GM21528 (cell line): ENCODE measurements around the gene ADAT2.
"Not testable (repeated sequence)": the region's sequence is repeated elsewhere in the genome, so short reads cannot be mapped to it uniquely, and the experiment has no call there.

Experiments used
- ATAC-seq: cut with Tn5 transposase; IDR thresholded peaks from one replicate; pipeline ENCODE4 v1.9.1; 2021; ENCODE audit warnings: mild to moderate bottlenecking, moderate library complexity; ENCODE audit not compliant: unreplicated experiment, low FRiP score

Gene ADAT2

DNA sequence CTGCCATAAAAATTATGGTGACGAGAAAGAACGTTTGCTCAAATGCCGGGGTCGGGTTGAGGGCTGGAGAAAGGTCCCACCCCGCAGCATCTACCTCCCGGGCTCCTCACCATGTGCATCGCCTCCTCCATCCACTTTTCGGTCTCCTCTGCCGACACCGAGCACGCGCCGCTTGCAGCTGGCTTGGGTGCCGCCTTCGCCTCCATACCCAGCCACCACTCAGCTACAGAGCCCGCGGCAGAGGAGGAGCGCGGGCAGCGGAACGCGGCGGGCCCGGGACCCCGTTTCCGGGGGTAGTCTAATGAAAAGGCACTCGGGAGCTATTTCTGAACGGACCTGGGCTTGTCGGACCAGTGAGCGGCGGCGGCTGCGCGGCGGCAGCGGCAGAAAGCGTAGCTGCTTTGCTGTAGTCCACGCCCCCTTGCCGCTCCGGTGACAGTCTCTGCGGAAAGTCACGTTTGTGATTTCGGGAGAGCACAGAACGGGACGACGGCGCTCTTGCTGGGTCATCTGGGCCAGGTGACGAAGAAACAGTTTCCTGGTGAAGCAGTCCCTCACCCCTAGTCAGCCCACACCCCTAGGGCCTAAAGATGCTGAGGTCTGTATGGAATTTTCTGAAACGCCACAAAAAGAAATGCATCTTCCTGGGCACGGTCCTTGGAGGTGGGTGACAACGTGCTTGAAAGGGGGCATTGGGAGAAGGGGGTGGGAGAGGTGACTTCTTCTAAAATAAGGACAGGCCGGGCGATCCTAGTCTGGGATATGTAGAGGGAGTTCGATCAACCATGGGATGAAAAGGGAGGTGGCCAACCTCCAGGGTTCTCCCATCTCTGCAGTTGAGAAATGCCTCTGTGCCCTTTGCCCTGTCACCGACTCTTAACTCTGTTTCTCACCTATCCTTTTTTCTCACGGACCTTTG lies at the start of gene ADAT2, which contains the start of gene PEX3:
ADAT2 (minus strand) TSS at position 243 of the 919 bp plus-strand sequence; CDS start at position 206, 37 bp downstream.
PEX3 (plus strand) TSS at position 353 of the 919 bp plus-strand sequence; CDS start at position 591, 238 bp downstream.
- peak; percentile 98 for ATAC-seq

DNA sequence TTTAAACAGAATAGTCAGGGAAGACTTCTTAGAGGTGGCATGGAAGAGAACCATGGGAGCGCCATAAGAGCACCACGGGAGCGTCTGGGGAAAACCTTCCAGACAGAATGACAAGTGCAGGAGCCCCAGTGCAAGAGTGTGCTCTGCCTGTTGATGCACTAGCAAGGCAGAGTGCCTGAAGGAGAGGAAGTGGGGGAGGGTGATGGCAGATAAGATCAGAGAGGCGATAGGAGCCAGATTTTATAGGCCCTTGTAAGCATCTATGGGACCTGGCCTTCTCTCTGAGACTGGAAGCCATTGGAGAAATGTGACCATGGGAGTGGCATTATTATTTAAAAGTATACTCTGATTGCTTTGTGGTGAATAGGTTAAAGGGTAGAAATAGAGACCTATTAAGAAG lies 47.9 kb upstream of the ADAT2 start:
- ATAC-seq = no peak

DNA sequence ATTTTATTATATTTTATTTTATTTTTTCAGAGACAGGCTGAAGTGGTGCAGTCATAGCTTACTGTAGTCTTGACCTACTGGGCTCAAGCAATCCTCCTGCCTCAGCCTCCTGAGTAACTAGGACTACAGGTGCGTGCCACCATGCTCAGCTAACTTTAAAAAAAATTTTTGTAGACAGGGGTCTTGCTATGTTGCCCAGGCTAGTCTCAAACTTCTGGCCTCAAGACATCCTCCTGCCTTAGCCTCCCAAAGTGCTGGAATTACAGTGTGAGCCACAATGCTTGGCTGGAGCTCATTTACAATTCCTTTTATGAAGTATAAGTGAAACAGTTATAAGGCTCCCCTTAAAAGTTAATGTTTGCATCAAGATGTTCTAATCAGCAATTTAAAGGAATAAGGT lies 46.5 kb upstream of the ADAT2 start:
- ATAC-seq = no peak

DNA sequence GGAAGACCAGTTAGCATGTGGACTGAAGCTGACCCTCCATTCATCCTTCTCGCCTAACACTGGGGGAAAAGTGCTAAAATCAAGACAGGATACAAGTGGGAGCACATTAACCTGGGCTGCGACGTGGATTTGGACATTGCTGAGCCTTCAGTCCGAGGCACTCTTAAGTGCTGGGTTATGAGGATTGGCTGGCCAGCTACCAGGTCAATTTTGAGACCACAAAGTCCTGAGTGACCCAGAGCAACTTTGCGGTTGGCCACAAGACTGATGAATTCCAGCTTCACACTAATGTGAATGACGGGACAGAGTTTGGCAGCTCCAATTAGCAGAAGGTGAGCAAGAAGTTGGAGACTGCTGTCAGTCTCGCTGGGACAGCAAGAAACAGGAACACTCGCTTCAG lies 40.3 kb upstream of the ADAT2 start:
- no peak for ATAC-seq

DNA sequence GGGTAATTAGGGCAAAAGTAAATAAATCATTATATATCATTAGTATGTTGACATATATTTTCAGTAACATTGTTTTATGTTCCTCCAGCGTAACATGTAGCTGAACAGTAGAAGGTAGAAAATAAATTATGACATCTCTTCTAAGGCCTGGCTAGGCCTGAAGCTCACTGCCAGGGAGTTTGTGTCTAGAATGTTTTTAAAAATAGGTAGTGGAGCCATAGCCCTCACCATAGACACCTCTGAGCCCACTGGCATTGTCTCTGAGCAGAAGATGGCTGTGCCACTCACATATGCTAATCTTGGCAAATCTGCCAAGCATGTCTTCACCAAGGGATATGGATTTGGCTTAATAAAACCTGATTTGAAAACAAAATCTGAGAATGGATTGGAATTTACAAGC lies 39.7 kb upstream of the ADAT2 start:
- ATAC-seq = no peak

DNA sequence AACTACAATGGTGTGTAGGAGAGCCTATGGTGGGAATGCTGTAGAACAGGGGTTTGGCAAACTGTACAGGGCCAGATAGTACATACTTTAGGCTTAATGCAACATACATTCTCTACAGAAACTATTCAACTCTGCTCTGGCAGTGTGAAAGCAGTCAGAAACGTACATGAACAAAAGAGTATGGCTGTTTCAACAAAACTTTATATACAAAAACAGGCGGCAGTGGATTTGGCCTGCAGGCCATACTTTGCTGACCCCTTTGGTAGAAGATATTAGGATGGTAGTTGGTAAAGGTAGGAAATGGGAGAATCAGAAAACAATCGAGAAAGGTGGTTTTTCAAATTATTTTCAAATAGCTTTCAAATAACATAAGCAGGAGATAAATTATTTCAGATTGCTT lies 36.3 kb upstream of the ADAT2 start:
- ATAC-seq = no peak

DNA sequence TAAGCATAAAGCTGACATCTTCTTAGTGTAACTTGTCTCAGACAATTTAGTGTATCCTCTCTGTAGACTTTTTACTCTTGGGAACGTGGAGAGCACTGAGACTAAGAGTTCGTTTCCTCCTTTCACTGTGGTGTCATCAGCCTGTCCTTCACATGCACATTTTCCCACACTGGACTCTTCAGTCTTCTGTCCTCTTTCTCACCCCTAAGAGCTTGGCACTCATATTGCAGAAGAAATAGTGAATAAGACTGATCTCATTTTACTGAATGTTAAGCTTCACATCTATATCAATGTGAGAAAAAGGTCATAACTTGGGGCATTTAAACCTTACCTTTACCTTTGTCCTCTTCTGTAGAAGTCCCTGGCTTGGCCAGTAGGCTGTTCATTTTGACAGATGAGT lies 35.5 kb upstream of the ADAT2 start:
- no peak for ATAC-seq

DNA sequence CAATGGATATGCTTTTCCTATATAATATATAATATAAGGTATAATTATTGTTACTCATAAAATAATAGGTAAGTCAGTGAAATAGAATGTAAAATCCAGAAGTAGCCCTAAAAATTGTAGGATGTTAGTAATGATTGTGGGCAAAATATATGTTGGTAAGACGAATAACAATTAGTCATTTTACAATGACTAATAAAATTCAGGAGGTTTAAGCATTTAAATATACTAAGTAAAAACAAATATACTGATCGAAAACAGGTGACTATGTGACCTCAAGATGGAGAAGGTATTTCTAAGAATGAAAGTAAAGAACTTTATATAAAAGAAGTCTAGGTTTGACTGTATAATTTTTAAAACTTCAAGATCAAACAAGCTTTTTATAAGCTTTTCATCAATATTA lies 32.1 kb upstream of the ADAT2 start:
- no peak for ATAC-seq

DNA sequence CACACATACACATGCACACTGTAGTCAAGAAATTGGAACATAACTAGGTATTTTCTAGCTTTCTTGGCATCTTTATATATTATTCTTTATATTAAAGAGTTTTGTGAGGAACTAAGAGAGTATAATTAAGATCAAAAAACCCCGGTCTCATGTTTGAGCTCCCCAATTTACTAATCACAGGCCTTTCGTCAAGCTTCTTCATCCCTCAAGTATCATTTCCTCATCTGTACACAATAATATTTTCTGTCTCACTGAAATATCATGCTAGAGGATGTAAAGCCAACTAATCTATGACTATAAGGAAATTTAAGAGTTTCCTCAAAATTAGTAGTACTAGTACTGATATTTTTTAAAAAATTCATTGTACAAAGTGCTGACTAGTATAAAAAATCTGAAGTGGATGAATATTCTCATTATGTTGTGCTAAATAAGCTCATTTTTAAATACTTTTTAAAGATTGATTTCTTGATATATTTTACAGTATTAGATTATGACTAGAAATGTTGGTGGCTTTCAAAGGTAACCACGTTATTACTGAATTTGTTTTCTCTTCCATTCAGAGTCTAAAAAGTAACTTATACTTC lies 28.1 kb upstream of the ADAT2 start:
- ATAC-seq = no peak

DNA sequence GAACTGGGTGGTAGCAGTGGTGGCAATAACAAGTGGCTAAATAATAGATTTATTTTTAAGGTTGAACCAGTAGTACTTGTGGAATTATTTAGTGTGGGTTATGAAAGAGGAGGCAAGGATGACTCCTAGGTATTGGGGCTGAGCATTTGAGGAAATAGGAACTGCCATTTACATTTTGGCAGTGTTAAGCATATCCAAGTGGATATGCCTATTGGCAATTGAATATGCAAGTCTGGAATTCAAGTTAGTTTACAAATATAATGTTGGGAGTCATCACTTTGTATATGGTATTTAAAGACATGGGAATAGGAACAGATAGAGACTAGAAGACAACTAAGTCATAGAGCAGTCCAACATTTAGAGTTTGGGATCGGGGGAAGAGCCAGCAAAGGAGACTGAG lies 26.1 kb upstream of the ADAT2 start:
- no peak for ATAC-seq

DNA sequence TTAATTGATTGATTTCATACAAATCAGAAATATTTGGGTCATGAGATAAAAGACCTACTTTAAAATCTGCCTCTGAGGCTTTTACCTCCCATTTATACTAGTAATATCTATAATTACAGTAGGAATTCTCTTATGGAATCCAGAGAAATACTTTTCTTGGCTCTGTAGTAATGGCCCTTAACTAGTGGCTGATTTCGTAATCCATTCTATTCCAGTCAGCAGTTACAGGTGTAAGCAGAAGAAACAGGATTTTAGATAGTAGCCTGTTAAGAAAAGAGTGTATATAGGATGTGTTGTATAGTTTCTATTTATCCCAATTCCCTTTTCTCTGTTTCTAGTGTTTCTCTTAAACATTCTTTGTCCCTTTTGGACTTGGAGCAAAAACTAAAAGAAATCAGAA lies 21.3 kb upstream of the ADAT2 start:
- no peak for ATAC-seq

DNA sequence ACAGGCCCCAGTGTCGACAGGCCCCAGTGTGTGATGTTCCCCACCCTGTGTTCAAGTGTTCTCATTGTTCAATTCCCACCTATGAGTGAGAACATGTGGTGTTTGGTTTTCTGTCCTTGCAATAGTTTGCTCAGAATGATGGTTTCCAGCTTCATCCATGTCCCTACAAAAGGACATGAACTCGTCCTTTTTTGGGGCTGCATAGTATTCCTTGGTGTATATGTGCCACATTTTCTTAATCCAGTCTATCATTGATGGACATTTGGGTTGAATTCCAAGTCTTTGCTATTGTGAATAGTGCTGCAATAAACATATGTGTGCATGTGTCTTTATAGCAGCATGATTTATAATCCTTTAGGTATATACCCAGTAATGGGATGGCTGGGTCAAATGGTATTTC lies 18.3 kb upstream of the ADAT2 start:
- not testable (repeated sequence) for ATAC-seq

DNA sequence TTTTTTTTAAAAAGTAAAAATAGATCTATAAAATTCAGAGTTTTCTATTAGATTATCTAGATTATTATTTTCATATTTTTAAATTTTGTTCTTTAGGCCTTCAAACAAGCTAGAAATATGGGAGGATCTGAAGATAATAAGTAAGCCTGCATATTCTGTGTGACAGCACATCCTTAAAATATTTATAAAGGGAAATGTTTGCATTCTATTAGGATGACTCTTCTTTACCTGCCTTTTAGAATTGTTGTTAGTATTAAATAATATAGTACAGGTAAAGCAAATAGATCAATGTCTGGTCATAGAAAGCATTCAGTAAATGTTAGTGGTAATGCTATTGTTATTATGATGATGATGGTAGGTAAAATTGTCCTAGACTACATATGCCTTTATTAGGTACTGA lies 17.5 kb upstream of the ADAT2 start:
- no peak for ATAC-seq

DNA sequence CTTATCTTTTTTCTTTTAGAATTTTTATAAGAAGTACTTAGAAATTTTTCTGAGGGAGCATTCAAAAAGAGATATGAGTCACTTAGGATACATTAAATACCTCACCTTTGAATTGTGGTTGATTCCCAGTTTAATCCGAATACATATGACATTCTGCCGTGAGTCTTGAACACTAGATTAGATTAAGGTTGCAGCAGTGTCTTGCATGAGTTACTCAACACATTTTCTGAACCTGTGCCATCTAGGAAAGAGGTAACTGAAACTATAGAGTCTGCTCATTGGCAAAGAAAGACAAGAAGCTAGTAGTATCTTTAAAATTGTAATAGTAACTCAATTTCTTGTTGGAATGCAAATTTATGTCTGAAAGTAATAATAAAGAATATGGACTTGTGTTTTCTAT lies 15.1 kb upstream of the ADAT2 start:
- no peak for ATAC-seq

DNA sequence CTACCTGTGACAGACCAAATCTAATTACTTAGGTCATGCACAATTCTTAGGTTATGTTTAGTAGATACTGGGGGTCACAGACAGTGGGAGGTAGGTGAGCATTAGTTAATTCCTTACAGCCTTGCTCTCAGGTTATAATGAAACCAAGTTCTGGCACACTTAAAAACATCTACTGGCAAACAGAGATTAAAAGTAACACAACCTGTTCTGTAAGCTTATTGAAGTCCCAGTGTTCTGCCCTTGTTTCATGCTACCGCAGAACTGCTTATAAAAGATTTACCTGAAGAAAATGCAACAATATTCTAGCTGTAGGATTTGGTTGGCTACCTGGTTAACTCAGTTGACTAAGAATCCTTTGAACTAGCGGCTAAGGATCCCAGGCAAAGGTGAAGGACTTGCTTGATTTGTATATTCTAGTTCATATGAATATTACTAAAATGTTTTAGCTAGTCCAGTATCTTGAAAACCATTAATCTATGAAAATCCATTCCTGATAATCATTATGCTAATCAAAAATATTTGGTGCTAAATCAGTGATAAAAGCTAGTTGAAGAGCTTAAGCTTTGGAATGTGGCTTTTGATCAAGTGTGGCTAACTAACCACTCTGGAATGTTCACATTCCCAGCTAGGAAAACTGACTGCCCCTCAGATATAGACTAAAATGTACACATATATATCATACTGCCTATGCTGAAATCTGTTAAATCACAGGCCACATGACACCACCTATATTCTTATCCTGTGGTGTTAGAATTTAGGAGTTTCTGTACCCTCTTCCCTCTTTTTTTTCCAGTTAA lies 7.3 kb upstream of the ADAT2 start:
- ATAC-seq = no peak

DNA sequence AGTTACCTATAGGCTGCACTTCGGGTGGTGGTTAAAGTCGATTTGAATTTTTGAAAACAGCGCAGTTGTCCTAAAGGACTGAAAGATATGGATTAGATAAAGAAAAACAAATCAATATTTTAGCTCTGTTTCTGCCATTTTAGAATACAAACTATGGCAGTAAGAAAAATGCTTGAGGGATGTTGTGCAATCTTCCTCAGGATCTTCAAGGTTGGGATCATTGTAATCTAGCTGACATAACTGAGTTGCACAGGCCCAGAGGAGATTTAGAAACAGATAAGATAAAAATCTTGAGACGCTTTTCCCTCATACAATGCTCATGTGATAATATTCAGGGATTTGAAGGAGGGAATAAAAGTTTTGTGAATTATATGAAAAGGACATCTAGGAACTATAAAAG lies 1.0 kb upstream of the ADAT2 start:
- no peak for ATAC-seq

DNA sequence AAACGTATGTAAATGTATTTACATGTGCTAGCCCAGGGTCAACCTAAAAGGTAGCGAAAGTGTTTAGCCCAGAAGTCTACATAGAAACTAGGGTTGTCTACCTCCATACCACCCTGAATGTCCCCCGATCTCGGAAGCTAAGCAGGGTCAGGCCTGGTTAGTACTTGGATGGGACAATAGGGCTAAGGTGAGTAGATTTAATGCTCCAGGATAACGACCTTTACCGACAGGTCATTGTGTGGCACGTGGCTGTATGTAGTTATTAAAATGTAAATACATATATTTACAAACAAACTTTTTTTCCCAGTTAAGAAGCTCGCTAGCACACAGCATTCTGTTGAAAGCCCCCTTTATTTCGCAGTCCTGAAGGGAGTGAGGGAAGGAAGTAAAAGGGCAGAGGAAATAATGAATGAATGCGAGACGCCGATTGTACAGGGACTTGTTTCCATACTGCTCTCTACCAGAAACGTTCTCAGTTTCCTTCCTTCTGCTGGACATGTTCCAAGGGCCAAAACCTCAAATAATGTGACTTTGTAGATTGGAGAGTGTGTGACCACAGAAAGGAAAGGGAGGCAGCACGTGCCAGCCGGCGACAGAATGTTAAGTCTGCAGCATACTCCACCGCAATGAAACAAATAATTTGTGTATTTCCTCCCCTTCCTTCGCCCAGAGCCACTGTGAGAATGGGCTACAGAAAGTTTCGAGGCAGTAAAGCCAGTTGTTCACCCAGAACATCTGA lies 612 bp downstream of the ADAT2 start:
- ATAC-seq = no peak

DNA sequence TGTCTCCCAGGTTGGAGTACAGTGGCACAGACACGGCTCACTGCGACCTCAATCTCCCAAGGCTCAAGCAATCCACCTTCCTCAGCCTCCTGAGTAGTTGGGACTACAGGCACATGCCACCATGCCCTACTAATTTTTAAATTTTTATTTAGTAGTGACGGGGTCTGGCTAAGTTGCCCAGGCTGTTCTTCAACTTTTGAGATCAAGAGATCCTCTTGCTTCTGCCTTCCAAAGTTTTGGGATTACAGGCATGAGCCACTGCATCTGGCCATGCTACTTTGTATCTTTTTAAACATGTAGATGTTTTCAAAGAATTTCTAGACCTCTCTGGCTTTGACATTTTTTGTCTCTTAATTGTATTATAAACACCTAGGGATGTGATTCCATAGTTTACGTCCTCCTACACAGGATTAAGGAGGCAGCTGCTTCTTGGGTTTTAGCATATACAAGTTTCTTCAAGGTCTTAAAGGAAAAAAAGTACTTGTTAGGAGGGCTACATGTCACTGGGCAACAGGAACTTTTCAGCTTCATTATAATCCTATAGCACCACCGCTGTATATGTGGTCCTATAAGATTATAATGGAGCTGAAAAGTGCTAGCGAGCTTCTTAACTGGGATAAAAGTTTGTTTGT lies 1.3 kb downstream of the ADAT2 start:
- no peak for ATAC-seq

DNA sequence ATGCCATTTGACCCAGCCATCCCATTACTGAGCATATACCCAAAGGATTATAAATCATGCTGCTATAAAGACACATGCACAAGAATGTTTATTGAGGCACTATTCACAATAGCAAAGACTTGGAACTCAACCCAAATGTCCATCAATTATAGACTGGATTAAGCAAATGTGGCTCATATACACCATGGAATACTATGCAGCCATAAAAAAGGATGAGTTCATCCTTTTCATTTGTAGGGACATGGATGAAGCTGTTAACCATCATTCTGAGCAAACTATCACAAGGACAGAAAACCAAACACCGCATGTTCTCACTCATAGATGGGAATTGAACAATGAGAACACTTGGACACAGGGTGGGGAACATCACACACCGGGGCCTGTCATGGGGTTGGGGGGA lies 2.6 kb downstream of the ADAT2 start:
- ATAC-seq = not testable (repeated sequence)

DNA sequence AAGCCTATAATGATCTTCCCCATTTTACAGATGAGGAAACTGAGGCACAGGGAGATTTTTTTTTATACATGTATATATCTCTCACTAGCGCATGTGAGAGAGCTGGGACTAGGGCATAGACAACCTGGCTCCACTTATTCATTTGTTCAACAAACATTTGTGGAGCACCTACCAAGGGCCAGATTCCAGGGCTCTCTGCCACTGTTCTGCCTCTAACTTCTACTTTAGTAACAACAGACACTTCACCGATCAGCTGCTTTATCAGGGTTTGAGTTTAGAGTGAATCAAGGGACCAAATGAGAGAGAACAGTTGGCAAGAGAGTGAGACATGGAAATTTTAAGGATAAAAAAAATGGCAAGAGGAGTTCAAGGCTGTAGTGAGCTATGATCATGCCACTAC lies 7.4 kb downstream of the ADAT2 start:
- no peak for ATAC-seq
